NCI-H1417 treated with DMSO at 0.1 percent for 48 hours (cell line): ENCODE data around the gene PC.

Source experiments
- DNase-seq: peaks from one replicate; lab custom pipeline; 2025; lab: John Stamatoyannopoulos, UW

The PC gene

GRCh38 chr11:66882561-66883015 is 75.6 kb downstream of the PC start:
- DNase-seq: peak; percentile 57

- no peak for DNase-seq
Measured at GRCh38 chr11:66881927-66882452, 76.2 kb downstream of the PC start.

GRCh38 chr11:66881451-66881835 is 76.7 kb downstream of the PC start:
- no peak for DNase-seq

- peak; percentile 32 for DNase-seq
Measured at GRCh38 chr11:66880496-66881450, 77.4 kb downstream of the PC start.

- DNase-seq: no peak
Measured at GRCh38 chr11:66879999-66880398, 78.2 kb downstream of the PC start.

GRCh38 chr11:66879583-66879982 is 78.6 kb downstream of the PC start:
- no peak for DNase-seq

- DNase-seq: no peak
Measured at GRCh38 chr11:66879000-66879399, 79.2 kb downstream of the PC start.

GRCh38 chr11:66878474-66878873 is 79.7 kb downstream of the PC start:
- DNase-seq: no peak

GRCh38 chr11:66877588-66878385 is 80.4 kb downstream of the PC start:
- no peak for DNase-seq

GRCh38 chr11:66875378-66875777 is 82.8 kb downstream of the PC start:
- DNase-seq: no peak

- DNase-seq: no peak
Measured at GRCh38 chr11:66874232-66874631, 84.0 kb downstream of the PC start.

GRCh38 chr11:66871521-66871901 is 86.7 kb downstream of the PC start:
- DNase-seq: no peak

GRCh38 chr11:66870616-66871520 is 87.3 kb downstream of the PC start:
- no peak for DNase-seq

- DNase-seq: no peak
Measured at GRCh38 chr11:66870131-66870530, 88.1 kb downstream of the PC start.

- DNase-seq: no peak
Measured at GRCh38 chr11:66869567-66869870, 88.7 kb downstream of the PC start.

- no peak for DNase-seq
Measured at GRCh38 chr11:66868726-66869566, 89.2 kb downstream of the PC start.

- DNase-seq: no peak
Measured at GRCh38 chr11:66868082-66868725, 90.0 kb downstream of the PC start.

GRCh38 chr11:66867425-66868040 is 90.7 kb downstream of the PC start:
- DNase-seq: no peak

- no peak for DNase-seq
Measured at GRCh38 chr11:66866511-66866986, 91.6 kb downstream of the PC start.

GRCh38 chr11:66866007-66866406 is 92.2 kb downstream of the PC start:
- DNase-seq: no peak
